Activated T-helper 1 cell treated with anti-CD3 and anti-CD28 coated beads, Interleukin-2, amount 50 U/mL, for 16 hours (primary cell): ENCODE measurements around the gene BACH2.
"Not testable (repeated sequence)": the region's sequence is repeated elsewhere in the genome, so short reads cannot be mapped to it uniquely, and the experiment has no call there.

Experiments used
- DNase-seq, 2 donors: peaks; one replicate each; pipeline ENCODE4 v3.0.0-alpha.2; 2020; ENCODE audit warnings: low read depth in 1 of 2, low spot score in 1 of 2

BACH2 gene

DNA sequence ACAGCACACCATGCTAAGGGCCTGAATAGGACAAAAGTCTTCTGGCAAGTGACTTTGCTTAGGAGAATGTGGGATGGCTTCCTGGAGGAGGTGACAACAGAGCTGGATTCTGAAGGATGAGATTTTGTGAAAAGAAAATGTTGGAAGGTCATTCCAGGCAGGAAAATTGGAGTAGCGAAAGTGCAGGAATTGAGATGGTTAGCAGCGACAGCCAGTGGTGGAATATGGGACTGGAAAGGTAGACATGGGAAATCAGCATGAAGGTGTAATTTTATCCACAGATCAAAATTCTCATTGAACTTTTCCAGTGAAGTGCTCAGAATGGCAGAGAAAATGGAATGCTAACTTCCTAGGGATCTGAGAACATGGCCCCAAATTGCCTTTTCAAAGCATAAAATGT lies 5.7 kb upstream of the BACH2 start:
- DNase-seq: no peak

DNA sequence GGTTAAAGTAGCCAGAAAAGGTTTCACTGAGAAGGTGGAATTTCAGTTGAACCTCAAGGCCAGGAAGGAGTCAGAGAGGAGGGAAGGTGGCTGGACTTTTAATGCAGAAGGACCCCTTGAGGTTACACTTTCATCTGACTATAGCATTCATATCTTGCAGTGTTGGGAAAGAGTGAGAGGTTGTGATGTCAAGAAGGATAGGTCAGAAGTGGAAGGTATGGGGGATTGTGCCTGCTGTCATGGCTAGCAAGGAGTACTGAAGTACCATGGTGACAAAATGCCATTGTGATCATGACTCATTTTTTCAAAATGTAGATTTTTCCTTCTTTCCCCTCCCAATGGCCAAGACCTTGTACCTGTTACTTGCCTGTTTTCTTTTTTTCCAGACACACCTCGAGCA lies 5.2 kb upstream of the BACH2 start:
- no peak for DNase-seq

DNA sequence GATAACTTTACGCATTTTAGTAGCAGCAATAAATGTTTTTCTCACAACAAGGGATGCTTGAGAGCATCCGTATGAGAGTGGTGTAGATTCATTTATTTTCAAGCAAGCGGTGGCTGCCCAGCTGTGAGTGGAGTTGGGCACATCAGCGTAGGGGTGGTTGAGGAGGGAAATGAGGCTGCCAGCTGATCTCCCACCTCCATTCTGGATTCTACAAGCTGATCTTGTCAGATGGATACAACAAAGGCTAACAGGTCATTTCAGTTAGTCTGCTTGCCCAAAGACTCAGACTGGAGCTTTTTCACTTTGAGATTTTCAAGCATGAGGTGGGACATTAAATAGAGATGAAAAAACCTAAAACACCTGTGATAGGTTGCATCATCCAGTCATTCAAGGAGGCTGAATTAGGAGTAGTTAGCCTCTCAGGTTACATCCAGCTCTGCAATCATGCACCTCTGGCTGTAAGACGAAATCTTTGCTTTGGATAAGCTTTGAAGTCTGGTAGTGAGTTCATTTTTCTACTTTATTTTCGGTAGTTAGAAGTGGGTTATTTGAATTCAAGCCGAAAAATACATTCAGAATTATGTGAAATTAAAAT lies 1.9 kb upstream of the BACH2 start:
- no peak for DNase-seq

DNA sequence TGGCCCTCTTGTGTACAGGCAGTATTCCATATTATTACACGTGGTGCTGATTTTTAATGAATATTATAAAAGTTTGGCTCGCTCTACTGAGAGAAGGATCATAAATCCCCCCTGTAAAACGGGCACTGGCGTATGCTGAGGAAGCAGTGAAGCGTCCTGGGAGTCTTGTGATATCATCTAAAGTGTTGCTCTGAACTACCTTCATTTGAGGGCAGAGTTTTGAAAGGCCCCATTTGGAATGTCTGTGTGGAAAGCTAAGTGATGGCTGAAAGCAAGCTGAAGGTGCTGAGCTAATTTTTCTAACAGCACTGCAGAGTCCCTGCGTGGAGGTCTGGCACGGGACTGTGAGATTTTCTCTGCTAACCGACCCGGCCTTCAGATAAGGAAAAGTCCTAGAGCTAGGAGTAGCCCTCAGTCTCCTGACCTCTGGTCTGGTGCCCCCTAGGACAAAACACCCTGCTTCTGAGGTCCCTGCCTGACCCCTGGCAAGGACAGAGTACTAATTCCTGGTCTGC lies 1.3 kb upstream of the BACH2 start:
- no peak for DNase-seq

GRCh38 chr6:90297115-90297866 lies 648 bp upstream of the BACH2 start:
- no peak for DNase-seq

DNA sequence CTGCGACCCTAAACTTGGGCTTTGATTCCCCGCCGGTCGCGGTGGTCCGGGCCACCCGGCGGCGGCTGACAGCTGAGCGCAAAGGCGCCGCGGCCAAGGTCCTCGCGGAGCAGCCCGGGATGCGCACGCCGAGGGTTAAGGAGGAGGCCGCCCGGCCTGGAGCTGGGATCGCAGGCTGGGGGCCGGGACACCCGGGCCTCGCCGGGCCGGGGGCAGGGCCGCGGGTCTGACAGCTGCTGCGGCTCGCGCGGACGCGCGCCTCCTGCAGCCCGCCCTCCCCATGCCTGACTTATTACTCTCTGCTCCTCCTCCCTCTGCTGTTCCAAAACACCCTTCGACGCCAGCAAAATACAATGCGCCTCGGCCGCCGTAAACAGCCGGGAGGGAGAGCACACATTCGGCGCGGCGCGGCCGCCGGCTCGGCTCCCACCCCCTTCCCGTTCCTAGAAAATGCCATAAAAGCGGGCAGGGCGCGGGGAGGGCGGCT lies 746 bp downstream of the BACH2 start:
- DNase-seq: peak; percentile 27 to 49

DNA sequence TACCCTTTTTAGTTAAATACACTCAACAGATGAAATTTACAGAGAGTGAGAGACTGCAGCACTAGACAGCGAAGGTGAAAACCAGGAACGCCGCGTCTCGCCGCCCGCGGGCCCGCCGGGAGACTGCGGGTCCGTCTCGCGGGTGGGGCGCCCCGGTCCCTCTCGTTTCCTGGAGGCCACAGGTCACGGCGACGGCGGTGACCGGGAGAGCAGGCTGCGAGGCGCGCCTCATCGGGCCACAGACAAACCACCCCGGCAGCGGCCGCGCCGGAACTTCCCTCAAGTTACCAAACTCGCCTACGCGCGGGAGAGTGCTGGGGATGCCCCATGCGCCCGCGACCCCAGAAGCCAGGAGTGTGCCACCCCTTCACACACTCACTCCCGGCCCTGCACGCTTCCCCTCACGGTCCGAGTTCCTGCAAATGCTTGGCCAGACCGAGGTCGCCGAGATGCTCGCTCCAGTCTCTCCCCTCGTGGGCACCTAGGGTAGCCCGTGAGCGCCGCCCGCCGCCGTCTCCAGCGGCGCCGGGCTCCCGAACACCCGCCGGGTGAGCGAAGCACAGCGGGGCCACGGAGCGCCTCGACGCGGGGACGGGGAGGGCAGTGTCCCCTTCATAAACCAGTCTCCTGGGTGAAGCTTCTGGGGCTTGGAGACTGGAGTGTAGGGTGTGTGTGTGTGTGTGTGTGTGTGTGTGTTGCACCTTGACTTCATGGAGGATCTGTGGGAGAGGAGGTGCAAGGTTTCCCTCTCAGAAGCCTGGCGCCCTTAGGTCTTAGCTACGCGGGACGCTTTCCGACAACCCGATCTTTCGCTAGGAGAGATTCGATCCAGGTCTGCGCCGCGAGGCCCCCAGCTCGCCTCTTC lies 1.4 kb downstream of the BACH2 start:
- peak; percentile 28 to 61 for DNase-seq

DNA sequence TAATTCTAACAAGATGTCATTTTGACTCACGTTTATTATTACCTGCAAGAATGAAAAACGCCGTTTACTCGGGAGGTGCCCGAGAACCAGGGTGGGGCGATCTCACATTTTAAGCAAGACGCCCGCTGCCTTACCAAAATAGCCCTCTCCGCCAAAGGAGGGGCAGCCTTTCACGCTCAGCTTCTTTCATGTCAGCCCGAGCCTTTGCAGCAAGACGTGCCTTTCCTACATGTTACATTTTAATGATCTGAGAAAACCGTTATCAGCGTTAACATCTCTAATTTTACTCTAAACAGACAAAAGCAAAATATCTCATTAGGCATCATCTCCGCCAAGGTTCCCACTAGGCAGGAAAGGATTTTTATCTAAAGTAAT lies 2.0 kb downstream of the BACH2 start:
- peak in 1 of 2 donors; percentile 19 for DNase-seq

GRCh38 chr6:90294008-90294511 lies 2.6 kb downstream of the BACH2 start:
- no peak for DNase-seq

DNA sequence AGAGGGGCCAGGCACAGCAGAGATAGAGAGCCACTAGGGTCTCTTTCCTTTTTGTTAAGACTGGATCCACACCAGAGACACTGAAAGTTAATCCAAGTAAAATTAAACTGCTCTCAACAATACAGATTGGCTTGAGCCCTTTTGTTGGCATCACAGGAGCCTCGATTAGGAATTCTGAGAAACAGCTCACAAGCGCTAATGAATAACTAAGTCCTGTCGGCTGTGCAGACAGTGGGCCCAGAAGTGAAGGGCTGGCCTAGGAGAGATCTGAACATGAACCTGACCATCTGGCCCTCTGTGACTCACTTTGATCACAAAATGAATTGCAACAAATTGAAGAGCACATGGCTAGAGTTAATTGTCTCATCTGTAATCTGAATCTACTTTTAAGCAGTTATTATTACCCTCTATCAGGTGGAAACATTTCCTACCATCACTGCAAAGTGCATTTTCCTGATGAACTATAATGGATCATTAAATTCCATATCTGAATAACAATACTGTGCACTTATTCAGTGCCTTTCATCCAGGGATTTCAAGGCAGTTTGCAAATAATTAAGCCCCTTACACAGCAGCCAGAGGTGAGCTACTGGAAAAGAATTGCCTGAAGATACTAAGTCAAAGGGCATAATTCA lies 3.2 kb downstream of the BACH2 start:
- DNase-seq: no peak

DNA sequence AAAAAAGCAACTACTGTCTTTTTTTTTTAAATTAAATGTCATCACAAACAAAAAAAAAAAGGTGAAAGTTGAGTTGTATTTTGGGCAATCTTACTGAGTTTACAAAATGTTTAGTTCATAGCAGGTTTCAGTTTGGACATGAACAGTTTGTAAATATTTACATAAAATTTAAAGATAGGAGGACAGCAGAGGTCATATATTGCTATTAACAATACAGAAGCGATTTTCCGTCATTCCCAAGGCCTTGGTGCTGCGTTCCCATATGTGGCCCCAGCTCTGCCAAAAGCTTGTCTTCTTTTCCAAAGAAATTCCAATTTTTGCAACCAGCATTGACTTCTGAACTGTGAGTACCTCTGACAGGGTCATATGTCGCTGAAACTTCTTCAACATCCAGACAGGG lies 5.1 kb downstream of the BACH2 start:
- no peak for DNase-seq

DNA sequence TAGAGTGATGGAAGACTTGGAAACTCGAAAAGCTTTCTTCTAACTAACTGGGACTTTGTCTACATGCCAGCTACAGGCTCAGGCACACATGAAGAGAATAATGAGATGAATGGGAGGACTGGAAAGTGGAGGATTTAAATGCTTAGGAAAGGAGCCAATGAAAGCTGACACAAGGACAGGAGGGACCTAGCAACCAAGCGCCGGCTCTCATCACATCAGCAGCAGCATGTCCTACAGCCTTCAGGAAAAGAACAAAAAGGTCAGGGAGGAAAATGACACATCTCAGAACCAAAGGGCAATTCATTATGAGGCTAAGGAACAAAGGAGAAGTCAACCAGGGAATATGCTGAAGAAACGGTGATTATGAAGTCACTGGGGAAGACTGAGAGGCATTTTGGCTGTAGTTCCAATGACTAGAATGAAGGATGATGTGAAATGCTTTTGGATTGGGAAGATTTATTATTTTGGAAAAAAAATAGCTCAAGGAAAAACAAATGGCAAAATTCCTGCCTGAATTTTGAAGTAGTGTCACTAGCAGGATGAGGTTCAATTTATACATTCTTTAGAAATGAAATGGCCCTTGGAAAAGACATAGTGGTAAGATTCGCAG lies 5.7 kb downstream of the BACH2 start:
- DNase-seq: no peak

DNA sequence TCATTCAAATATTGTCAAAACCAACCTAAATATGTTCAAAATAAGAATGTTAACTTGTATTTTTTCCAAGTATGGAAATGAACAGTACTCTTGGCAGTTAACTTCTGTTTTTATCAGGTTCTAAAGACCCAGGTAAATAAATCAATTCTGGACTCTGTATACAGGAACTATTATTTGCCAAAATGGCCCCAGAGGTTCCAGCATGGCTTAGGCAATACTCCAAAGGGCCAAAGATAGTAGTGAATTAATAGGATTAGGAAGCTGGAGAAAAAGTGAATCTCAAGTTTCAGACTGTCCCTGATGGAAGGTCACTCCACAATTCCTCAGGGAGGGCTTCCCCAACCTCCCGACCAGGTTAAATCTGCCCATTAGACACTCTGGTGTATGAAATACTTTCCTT lies 6.7 kb downstream of the BACH2 start:
- DNase-seq: no peak

DNA sequence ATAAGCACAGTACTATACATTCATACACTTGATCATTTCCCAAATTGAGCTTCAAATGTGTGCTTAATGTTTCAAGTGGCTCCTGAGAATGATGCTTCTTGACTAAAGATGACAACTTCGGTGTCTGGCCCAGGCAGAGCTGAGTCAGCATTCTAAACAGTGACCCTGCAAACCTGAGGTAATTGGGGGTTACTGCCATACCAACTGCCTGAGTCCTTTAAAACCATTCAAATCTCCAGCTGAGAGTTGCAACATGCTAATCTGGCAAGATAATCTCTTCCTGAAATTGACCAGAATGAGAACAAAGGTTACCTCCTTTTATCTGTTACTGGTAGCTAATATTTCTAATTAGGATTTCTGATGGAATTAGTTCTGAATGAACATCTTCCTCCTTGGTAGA lies 8.2 kb downstream of the BACH2 start:
- DNase-seq: no peak

DNA sequence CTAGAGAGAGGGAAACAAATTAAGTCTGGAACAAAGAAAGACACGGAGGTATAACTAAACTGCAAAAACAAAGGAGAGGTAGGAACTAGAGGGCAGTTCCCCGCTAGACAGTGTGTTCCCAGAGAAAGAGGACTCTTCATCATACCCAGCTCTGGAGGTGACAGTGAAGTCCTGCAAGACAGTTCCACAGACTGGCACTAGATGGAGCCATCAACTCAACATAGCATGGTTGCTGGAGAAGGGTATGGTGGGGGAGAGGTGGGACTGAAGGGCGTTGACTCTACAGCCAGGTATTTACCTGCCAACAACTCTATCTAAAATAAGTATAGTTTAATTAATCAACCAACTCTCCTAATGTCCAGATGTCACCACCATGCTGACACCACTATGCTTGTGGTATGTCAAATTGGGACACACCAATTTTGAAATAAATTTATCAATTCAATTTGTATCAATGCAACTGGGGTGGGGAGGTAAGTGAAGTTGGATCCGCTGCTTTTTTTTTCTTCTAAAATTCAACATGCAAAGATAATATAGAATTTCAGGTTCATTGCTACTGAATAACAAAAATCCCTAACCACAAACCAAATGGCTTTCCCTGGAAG lies 9.7 kb downstream of the BACH2 start:
- peak in 1 of 2 donors; percentile 31 for DNase-seq

DNA sequence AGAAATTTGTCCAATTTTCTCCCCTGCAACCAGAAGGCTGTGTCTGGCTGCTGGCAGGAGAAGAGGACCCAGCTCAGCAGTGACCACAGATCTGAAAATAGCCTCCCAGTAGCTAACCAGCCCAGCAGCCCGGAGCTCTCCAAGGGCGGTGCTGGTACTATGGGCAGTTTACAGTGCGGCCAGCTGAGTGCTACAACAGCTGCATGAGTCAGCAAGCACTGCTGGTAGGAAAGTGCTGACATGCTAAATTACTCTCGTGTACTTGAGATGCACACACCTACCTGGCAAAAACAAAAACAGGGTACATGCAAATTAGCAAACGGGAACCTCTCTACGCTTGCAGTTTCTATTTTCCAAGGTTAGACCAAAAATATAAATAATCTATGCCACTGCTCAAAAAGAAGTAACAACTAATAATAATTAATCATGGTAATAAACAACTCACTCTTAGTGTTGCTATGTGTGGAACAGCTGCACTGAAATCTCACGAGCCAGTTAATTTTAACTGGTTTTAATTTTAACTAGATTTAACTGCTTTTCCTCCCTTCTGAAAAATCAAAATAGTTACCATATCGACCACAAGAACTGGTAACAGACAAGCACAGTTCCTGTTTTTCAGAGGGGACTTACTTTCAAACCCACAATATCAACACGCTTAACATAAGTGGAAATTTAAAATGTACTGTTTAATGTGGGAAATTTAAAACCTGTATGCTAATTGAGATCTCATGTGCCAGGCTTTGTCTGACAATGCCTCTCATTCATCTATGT lies 10.8 kb downstream of the BACH2 start:
- peak in 1 of 2 donors; percentile 29 for DNase-seq

DNA sequence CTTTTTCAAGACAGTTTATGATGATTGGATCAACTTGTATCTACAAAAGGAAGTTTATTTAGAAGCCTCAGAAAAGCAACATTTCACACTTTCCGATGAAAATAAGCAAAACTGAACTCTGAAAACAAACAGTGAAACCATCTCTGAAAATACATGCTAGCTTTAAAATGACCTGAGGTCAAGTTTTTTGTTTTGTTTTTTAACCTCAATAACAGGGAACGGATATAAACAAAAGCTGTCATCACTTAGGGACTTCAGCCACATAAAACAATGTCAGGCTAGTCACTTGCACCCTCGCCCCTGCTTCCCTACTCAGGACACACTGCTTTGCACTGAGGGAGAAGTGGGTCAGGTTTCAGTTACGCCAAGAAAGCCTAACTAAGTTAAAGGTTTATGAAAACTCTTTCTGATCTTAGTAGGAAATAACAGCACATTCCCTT lies 11.6 kb downstream of the BACH2 start:
- no peak for DNase-seq

DNA sequence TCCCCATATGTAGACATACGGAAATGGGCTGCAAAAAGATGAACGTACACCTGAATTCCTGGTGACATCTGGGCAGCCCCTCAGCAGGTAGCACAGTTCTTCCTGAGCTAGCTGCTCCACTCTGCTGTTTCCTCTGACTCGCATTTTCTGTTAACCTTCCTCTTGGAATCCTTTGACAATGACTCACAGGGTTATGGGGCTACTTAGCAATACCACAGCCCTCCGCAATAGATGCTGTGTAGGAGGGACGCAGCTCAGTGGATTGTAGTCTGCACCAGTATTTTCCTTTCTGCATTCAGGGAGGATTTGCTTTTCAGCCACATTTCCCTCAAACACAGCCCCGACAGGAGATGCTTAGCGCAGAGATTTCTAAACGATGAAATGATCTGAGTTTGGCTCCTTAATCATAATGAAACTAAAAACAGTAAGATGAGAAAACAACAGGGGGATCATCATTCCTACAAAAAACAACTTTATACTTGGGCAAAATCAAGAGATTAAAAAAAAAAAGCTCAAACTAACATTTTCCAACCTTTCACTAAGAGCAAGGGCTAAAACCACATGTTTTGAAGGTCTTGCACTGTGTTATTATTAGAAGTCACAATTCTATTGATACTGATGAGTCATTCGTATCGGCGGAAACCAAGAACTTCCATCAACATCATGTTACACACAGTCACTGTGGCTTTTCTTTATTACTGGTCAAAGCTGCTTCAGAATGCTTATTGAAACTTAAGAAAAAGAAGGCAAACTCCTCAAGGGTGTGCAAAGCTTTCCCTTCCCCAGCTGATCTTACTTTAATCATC lies 12.2 kb downstream of the BACH2 start:
- DNase-seq: peak in 1 of 2 donors; percentile 29

- not testable (repeated sequence) for DNase-seq
Observed at GRCh38 chr6:90282265-90282664, 14.4 kb downstream of the BACH2 start.
